Measurements from ENCODE around the gene ARHGEF12.

- TF ChIP-seq POLR2A (IDR thresholded peaks at IDR 0.05) (no peak), CTCF (IDR thresholded peaks at IDR 0.05) (no peak)
Measured at GRCh38 chr11:120340529-120340928, 4.3 kb downstream of the ARHGEF12 start.
